ENCODE results near the gene CENPE.

CENPE gene

DNA sequence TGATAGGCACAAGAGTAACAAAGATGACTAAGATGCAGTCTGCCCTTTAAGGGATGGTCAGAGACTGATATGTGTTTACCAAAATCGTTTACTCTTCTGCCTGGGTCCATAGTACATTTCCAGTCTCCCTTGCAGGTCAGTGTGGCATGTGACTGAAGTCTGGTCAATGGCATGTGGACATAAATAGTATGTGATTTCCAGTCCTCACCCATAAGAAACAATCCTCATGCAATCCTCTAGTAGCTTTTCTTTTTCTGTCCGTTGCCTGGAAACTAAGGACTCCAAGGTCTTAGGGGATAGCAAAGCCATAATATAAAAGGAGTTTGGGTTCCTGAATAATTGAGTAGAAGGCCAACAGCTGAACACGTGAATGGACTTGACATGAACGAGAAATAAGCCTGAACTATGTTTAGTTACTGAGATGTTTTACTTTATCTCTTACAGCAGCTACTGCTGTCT, 122.7 kb downstream of the CENPE start:
- H3K27ac ChIP-seq (ENCODE audit: low read depth, low read length) = peak overlapping the region; percentile 74
- peaks cover 51% of the 10 kb centered on the region for H3K4me1 ChIP-seq (ENCODE audit: control insufficient read depth, low read length)
- TF ChIP-seq, protein P1, sequence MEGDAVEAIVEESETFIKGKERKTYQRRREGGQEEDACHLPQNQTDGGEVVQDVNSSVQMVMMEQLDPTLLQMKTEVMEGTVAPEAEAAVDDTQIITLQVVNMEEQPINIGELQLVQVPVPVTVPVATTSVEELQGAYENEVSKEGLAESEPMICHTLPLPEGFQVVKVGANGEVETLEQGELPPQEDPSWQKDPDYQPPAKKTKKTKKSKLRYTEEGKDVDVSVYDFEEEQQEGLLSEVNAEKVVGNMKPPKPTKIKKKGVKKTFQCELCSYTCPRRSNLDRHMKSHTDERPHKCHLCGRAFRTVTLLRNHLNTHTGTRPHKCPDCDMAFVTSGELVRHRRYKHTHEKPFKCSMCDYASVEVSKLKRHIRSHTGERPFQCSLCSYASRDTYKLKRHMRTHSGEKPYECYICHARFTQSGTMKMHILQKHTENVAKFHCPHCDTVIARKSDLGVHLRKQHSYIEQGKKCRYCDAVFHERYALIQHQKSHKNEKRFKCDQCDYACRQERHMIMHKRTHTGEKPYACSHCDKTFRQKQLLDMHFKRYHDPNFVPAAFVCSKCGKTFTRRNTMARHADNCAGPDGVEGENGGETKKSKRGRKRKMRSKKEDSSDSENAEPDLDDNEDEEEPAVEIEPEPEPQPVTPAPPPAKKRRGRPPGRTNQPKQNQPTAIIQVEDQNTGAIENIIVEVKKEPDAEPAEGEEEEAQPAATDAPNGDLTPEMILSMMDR (IDR thresholded peaks at IDR 0.05; ENCODE audit: low read depth, low read length, poor library complexity, severe bottlenecking) = no peak
- TF ChIP-seq EZH2phosphoT487 (IDR thresholded peaks at IDR 0.05; ENCODE audit: borderline replicate concordance, low read length) = no peak
- H3K36me3 ChIP-seq (ENCODE audit: control insufficient read depth, low read length) = peaks cover 39% of the 10 kb centered on the region
- no peaks in the 10 kb centered on the region for H3K9me3 ChIP-seq (ENCODE audit: control insufficient read depth, insufficient read depth, low read length)
- no peaks in the 10 kb centered on the region for H4K20me1 ChIP-seq (ENCODE audit: control insufficient read depth, insufficient read depth, low read depth, low read length)
- H3K27me3 ChIP-seq (ENCODE audit: control insufficient read depth, low read length) = no peaks in the 10 kb centered on the region
- H3K79me2 ChIP-seq (ENCODE audit: control insufficient read depth, low read length) = peaks cover 63% of the 10 kb centered on the region
- H3K9me2 ChIP-seq (replicated peaks; ENCODE audit: control insufficient read depth, low read length) = no peaks in the 10 kb centered on the region
- H3K4me3 ChIP-seq (ENCODE audit: low read length) = peak overlapping the region; percentile 94
- H3F3A ChIP-seq (ENCODE audit: control insufficient read depth, insufficient read depth) = peaks cover 16% of the 10 kb centered on the region
- H3K4me2 ChIP-seq (ENCODE audit: low read length) = peak overlapping the region; percentile 83

DNA sequence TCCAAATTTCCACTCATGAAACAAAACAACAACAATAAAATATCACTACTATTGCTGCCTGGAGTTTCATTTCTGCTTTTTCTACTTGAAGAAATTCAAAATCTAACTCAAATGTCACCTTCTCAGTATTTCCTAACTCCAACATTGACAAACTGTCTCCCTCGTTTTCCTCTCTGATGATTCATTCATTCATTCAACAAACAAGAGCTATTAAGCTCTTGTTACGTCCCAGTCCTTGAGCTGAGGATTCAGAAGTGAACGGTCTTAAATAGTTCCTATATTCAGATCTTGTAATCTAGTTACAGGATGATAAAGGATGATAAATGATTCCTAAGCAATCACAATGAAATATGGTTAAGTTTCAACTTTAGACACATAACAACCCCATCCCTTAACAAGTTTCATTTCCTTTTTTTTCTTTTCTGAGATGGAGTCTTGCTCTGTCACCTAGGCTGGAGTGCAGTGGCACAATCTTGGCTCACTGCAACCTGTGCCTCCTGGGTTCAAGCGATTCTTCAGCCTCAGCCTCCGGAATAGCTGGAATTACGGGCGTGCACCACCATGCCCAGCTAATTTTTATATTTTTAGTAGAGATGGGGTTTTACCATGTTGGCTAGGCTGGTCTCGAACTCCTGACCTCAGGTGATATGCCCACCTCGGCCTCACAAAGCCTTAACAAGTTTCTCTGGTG, 123.3 kb downstream of the CENPE start:
- H3K79me2 ChIP-seq (ENCODE audit: control insufficient read depth, low read length) = peaks cover 69% of the 10 kb centered on the region
- H3K4me3 ChIP-seq (ENCODE audit: low read length) = peak overlapping the region; percentile 94
- no peaks in the 10 kb centered on the region for H3K9me3 ChIP-seq (ENCODE audit: control insufficient read depth, insufficient read depth, low read length)
- H4K20me1 ChIP-seq (ENCODE audit: control insufficient read depth, insufficient read depth, low read depth, low read length) = no peaks in the 10 kb centered on the region
- no peaks in the 10 kb centered on the region for H3K9me2 ChIP-seq (replicated peaks; ENCODE audit: control insufficient read depth, low read length)
- H3K4me1 ChIP-seq (ENCODE audit: control insufficient read depth, low read length) = peaks cover 51% of the 10 kb centered on the region
- H3K27me3 ChIP-seq (ENCODE audit: control insufficient read depth, low read length) = no peaks in the 10 kb centered on the region
- H3F3A ChIP-seq (ENCODE audit: control insufficient read depth, insufficient read depth) = peaks cover 16% of the 10 kb centered on the region
- H3K36me3 ChIP-seq (ENCODE audit: control insufficient read depth, low read length) = peaks cover 42% of the 10 kb centered on the region
- peak overlapping the region; percentile 74 for H3K27ac ChIP-seq (ENCODE audit: low read depth, low read length)
- H3K4me2 ChIP-seq (ENCODE audit: low read length) = peak overlapping the region; percentile 83
- TF ChIP-seq EZH2phosphoT487 (IDR thresholded peaks at IDR 0.05; ENCODE audit: borderline replicate concordance, low read length) = no peak
- TF ChIP-seq, protein P1 (IDR thresholded peaks at IDR 0.05; ENCODE audit: low read depth, low read length, poor library complexity, severe bottlenecking) = no peak

DNA sequence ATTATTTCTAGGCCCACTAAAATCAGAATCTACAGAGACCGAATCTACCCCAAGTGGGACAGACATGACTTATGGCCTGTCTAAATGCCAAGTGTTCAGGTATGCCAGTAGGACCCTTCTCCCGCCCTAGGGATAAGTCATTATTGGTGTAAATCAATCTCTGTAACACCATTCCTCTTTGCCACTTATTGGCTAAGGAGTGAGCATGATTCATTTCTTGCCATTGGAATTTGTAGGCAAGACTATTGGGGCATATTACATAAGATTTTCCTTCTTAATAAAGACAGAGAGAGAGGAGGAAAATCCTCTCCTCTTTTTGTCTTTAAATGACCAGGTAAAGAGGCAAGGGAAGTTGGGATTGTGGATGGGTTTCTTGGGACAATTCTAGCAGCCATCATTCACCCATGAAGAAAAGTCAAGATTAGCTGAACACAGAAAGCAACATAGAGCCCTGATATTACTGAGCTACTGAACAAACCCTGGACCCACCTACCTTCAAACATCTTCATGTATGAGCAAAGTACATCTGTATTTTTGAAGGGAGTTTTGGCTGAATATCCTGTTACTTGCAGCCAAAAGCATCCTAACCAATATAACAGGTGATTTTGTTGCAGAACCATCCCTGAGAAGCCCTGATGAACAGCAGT, 124.2 kb downstream of the CENPE start:
- Histone ChIP-seq H3K27ac (ENCODE audit: low read depth, low read length) (peak overlapping the region; percentile 74), H3K4me2 (ENCODE audit: low read length) (peak overlapping the region; percentile 83)

More for the DNA sequence above, 124.2 kb downstream of the CENPE start:
- Histone ChIP-seq H3K4me1 (ENCODE audit: control insufficient read depth, low read length) (peaks cover 46% of the 10 kb centered on the region), H3F3A (ENCODE audit: control insufficient read depth, insufficient read depth) (peaks cover 12% of the 10 kb centered on the region), H3K4me3 (ENCODE audit: low read length) (peak overlapping the region; percentile 94), H3K9me3 (ENCODE audit: control insufficient read depth, insufficient read depth, low read length) (no peaks in the 10 kb centered on the region), H3K9me2 (replicated peaks; ENCODE audit: control insufficient read depth, low read length) (no peaks in the 10 kb centered on the region), H3K36me3 (ENCODE audit: control insufficient read depth, low read length) (peaks cover 44% of the 10 kb centered on the region), H3K27me3 (ENCODE audit: control insufficient read depth, low read length) (no peaks in the 10 kb centered on the region), H4K20me1 (ENCODE audit: control insufficient read depth, insufficient read depth, low read depth, low read length) (no peaks in the 10 kb centered on the region), H3K79me2 (ENCODE audit: control insufficient read depth, low read length) (peaks cover 78% of the 10 kb centered on the region)
- TF ChIP-seq EZH2phosphoT487 (IDR thresholded peaks at IDR 0.05; ENCODE audit: borderline replicate concordance, low read length) = no peak
- TF ChIP-seq, protein P1 (IDR thresholded peaks at IDR 0.05; ENCODE audit: low read depth, low read length, poor library complexity, severe bottlenecking) = no peak
